AG09309 (cell line): ENCODE data around the gene SREBF1.

ENCODE experiments used
- DNase-seq: peaks from one replicate; pipeline ENCODE4 v3.0.0-alpha.2; 2010; ENCODE audit warnings: low read depth
- H3K4me3 ChIP-seq: 2 replicates; pipeline ENCODE4 v1.5.1; 2011; ENCODE audit warnings: mild to moderate bottlenecking, low read depth, low read length, moderate library complexity; ENCODE audit not compliant: control insufficient read depth
- CTCF ChIP-seq: IDR thresholded peaks from 2 replicates; pipeline ENCODE4 v1.5.1; 2011; ENCODE audit warnings: mild to moderate bottlenecking, low read depth, low read length, inconsistent platforms; ENCODE audit not compliant: insufficient read depth, control insufficient read depth; ENCODE audit errors: missing control alignments

Gene SREBF1

GRCh38 chr17:17785407-17785806 lies 51.4 kb downstream of the SREBF1 start:
- TF ChIP-seq CTCF: no peak
- H3K4me3 ChIP-seq: no peak overlapping the region
- DNase-seq: no peak

- no peak overlapping the region for H3K4me3 ChIP-seq
- no peak for DNase-seq
- peak; percentile 26 for TF ChIP-seq CTCF
These were observed 52.0 kb downstream of the SREBF1 start for GRCh38 chr17:17784657-17785267.

- peak overlapping the region; percentile 30; the same call in 1 of the 2 replicates for H3K4me3 ChIP-seq
- no peak for TF ChIP-seq CTCF
- DNase-seq: no peak
These were observed 52.7 kb downstream of the SREBF1 start for GRCh38 chr17:17783825-17784656.

GRCh38 chr17:17783116-17783824 lies 53.5 kb downstream of the SREBF1 start:
- TF ChIP-seq CTCF: peak; percentile 17
- peak overlapping the region; percentile 30 for H3K4me3 ChIP-seq

GRCh38 chr17:17782523-17783115 lies 54.2 kb downstream of the SREBF1 start:
- DNase-seq: no peak
- no peak for TF ChIP-seq CTCF
- peak overlapping the region; percentile 34 for H3K4me3 ChIP-seq

More at GRCh38 chr17:17783116-17783824, 53.5 kb downstream of the SREBF1 start:
- DNase-seq: no peak
